Measurements from ENCODE around the gene SCYL2.

DNA sequence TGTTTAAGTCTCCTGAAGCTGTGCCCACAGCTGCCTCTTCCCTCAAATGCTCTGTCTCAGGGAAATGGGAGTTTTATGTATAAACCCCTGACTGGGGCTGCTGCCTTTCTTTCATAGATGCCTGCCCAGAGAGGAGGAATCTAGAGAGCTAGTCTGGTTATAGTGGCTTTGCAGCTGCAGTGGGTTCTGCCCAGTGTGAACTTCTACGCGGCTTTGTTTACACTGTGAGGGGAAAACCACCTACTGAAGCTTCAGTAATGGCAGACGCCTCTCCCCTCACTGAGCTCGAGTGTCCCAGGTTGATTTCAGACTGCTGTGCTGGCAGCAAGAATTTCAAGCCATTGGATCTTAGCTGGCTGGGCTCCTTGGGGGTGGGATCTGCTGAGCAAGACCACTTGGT, 36.9 kb downstream of the SCYL2 start:
- TF ChIP-seq, protein P1, sequence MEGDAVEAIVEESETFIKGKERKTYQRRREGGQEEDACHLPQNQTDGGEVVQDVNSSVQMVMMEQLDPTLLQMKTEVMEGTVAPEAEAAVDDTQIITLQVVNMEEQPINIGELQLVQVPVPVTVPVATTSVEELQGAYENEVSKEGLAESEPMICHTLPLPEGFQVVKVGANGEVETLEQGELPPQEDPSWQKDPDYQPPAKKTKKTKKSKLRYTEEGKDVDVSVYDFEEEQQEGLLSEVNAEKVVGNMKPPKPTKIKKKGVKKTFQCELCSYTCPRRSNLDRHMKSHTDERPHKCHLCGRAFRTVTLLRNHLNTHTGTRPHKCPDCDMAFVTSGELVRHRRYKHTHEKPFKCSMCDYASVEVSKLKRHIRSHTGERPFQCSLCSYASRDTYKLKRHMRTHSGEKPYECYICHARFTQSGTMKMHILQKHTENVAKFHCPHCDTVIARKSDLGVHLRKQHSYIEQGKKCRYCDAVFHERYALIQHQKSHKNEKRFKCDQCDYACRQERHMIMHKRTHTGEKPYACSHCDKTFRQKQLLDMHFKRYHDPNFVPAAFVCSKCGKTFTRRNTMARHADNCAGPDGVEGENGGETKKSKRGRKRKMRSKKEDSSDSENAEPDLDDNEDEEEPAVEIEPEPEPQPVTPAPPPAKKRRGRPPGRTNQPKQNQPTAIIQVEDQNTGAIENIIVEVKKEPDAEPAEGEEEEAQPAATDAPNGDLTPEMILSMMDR (IDR thresholded peaks at IDR 0.05; ENCODE audit: low read depth, low read length, poor library complexity, severe bottlenecking): no peak
- no peak for TF ChIP-seq EZH2phosphoT487 (IDR thresholded peaks at IDR 0.05; ENCODE audit: borderline replicate concordance, low read length)

Data from DOHH2 (cell line).